Kidney capillary endothelial cell (primary cell): ENCODE results near the gene BZW1.
"Not testable (repeated sequence)": the region's sequence is repeated elsewhere in the genome, so short reads cannot be mapped to it uniquely, and the experiment has no call there.

Experiments used
- DNase-seq: peaks from one replicate; pipeline ENCODE4 v3.0.0-alpha.2; 2018; ENCODE audit warnings: low spot score

Gene BZW1

DNA sequence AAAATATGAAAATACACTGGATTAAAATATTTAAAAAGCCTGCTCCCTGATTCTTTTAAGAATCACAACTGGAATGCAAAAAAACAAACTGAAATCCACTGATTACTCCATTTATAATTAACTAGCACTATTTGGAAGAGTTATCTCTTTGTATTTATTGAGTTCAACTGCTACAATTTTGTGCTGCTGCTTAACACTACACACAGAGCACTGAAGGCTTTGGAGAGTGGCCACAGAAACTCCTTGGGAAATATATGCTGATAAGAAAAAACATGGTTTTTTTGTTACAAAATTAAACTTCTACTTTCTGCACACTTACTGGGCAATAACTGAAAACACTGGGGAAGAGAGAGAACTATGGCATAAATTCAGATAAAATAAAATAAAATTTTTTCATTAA, 19.8 kb upstream of the BZW1 start:
- DNase-seq: no peak

DNA sequence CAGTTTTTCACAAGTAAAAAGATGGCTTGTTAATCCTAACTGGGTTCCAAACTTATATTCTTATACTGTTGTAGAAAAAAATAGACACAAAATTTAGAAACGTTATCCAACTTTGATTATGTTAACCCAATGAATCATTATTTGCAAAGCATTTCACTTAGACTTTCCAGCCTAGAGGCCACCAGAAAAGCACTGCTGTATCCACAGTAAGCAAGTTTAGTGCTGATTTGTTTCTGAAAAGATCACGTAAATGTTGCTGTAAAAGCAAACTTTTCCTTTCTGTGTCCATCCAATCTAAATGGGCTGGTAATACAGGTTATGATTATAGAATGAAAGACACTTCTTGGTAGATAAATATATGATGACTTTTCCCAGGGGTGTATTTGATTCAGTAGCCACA, 17.6 kb upstream of the BZW1 start:
- no peak for DNase-seq

DNA sequence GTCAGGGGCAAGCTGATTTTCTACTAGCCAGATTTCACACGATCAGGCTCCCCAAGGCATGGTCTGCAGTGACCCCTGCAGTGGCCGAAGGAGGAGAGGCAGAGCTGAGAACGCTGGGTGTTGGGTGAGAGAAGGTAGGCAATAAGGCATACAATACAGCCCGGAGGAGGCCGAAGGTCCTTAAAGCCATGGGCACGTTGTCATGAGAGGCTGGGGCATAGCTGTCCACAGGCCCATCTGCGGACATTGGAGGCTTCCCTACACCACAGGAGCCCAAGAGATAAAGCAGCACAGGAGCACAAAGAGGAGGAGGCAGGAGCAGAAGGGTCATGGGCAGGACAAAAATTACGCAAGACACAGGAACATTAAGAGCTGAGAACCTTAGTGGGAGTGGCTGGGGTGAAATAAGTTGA, 16.7 kb upstream of the BZW1 start:
- DNase-seq: no peak

DNA sequence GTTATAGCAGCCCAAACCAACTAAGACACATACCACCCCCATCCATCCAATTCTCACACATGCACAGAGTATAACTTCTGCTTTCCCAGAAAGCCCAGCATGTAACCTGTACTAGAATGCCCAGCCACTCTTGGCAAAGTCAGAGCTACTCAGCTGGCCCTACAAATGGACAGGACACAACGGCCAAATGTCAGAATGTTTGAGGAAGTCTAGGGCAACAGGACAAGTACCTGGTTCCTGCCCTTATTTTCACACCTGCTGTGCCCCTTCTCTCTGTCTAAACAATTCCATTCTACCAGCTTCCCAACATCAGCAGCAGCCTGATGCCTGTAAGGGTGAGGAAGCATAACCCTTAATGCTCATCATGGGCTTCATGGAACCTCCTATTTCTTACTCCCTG, 15.1 kb upstream of the BZW1 start:
- no peak for DNase-seq

DNA sequence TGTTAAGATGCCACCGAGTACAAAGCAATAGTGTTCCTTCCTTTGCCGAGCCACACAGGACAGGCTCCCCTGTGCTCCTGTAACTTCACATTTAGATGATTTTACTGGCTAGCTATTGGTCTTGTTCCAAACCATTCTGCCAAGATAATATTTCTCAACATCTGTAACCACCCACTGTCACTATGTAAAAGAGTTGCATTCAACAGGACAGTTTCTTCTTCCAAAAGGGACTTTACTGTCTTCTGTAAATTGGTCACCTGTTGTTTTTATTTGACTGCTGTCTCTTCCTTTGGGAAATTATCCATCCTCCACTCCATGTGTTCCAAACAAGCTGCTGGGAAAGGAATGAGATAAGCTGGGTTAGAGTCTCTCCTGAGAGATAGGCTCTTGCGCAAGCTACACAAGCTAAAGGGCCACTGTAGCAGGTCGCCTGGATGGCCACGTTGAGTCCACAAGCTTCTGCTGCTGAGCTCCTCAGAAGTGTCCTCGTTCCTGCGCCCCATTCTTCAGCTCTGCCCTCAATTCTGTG, 14.4 kb upstream of the BZW1 start:
- DNase-seq: no peak

DNA sequence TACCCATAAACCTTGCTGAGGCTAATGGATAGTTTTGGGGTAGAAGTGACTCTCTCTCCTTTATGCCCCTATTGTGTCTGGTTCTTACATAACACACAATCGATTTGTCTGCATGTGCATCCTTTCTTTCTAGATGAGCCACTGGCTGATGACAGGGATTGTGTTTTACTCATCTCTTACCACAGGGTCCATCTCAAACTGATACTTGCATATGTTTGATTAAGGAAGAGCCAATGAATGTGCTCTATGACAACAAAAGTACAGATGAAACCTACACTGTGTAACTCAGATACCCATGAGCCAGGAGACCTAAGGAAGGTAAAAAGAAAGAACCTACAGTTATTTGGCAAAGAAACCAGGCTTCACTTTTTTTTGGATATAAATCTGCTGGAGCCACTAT, 13.2 kb upstream of the BZW1 start:
- no peak for DNase-seq

DNA sequence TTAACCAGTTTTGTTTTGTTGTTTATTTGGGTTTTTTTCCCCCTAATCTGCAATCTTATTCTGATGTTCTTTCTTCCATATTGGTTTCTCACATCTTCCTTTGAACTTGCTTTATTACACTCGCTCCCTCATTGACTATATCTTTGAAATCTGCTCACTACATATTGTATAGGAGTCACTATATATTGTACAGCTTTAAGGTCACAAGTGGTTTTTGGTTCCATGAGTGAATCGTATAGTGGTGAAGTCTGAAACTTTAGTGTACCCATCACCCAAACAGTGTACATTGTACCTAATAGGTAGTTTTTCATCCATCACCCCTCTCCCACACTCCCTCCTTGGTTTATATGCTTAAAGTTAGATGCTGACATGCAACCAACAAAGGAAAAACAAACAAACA, 11.3 kb upstream of the BZW1 start:
- no peak for DNase-seq

DNA sequence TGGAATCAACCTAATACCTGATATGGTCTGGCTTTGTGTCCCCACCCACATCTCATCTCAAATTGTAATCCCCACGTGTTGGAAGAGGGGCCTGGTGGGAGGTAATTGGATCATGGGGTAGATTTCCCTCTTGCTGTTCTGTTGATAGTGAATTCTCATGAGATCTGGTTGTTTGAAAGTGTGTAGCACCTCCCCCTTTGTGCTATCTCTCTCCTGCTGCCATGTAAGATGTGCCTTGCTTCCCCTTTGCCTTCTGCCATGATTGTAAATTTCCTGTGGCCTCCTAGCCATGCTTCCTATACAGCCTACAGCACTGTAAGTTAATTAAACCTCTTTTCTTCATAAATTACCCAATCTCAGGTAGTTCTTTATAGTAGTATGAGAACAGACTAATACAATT, 10.3 kb upstream of the BZW1 start:
- not testable (repeated sequence) for DNase-seq

DNA sequence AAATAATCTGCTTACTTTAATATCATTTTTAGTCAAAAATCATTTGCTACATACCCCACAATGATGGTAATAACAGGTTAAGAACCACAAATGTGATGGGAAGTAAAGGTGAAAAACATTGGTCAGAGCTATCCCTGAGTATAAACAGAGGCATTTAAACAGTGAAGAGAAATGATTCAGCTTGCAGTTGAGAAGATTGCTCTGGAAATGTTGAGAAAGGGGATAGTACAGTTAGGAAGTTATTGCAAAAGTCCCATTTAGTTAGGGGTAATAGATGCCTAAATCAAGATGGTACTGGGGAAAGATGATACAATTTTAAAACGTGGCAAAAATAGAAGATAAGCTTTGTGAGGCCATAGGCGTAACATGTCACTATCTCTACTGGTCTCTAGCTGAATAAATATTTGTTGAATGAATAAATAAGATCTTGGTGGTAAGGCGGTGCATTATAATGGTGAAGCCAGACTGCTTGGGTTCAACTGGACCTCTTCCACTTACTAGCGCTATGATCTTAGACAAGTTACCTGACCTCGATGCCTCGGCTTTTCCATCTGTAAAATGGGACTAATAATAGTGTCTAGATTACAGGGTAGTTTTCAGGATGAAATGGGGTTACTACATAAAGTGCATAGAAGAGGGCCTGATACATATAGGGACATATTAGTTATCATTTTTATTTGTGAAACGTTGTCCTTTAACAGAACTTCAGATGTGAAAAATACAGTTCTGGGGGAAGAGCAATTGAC, 2.0 kb upstream of the BZW1 start:
- DNase-seq: no peak

DNA sequence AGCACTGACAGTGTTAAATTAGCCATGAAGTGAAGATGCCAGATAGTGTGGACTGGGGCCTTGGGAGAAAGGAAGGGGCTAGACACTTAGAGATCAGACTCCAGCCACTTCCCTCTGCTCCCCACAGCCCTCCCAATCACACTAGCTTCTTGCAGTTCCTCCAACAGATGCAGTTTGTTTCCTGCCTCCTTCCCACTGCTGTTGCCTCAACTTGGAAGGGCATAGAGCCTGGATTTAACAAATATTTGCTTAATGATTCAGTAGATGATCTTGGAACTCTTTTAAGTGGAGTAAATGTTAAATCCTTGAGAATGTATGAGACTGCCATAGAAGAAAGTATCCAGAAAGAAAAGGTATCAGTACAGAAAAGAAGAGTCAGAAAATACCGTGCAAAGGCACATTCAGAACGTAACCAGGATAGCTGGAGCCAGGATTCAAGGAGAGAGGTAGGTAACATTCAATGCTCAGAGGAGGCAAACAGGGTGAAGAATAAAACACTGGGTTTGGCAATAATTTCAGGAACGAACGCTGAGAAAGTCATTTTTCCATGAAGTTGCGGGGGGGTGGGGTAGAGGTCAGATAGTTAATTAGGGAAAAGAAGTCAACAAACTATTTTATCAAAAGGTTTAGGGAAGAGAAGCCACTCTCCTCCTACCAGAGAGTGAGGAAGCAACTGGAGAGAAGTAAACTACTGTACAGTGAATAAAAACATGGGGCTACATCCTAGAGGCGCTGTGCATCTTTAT, 1.3 kb upstream of the BZW1 start:
- DNase-seq: no peak

DNA sequence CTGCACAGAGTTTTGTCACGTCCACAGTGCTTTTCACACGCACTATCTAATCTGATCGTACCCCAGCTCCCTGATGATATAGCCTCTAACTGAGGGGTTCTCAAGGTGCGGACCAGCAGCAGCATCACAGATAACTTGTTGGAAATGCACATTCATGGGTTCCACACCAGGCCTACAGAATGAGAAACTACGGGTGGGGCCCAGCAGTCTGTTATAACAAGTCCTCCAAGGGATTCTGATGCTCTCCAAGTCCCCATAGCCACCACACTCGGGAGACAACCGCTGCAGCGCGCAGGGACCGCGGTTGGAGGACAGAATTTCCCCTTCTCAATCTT, 745 bp upstream of the BZW1 start:
- no peak for DNase-seq

DNA sequence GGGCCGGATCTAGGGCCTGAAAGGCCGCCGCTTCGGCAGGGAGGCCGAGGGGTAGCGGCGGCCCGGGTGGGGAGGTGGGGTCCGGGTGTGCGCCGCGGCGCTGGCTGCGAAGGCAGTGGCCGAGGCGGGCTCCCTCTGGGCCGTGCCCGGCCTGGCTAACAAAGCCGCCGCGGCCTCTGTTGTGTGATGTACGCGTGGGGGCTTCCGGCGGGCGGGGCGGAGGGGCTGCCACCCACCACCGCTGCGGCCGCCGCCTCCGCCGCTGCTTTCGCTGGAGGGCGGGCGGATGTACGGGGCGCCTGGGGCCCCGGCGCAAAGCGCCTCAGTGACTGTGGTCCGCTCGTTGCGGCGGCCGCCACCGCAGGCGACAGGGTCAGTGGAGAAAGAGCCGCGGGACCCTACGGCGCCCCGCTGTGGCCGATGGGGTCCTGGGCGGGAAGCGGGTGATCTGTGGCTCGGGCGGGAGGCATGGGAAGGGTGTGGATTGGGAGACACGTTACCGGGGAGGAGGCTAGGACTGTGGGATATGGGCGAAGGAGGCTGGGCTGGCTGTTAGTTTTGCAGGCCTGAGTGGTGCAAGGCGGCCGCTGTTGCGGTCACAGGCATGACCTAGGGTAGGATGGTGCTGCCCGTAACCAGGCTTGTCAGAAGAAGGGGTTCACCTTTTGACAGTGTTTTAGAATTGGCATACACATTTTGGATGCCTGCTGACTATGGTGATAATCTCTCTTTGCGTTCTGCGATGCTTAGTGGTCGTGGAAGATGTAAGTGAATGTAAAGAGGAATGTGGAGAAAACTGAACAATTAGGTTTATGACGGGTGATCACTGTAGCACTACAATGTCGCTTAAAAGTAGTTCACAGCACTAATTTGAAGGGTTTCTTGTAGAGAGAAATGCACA, 662 bp downstream of the BZW1 start:
- DNase-seq: peak; percentile 54

DNA sequence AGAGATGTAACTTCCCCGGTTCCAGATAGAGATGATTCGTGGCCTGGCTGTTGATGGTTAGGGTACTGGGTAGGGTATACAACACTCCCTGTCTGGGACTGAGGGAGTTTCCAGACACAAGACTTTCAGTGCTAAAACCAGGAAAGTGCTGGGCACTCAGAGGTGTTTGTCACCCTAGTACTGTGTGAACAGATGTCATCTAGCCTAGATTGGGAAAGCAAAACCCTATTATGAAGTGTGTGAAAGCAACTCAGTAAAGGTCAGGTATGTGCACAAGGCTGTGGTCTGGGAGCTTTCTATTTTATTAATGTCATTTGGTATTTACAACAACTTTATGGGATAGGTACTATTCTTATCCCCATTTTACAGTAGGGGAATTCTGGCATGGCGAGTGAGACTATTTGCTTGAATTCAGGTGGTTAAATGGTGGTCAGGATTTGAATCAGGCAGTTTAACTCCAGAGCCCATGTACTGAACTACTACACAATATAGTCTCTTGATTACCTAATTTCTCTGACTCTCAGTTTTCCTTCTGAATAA, 2.6 kb downstream of the BZW1 start:
- no peak for DNase-seq

DNA sequence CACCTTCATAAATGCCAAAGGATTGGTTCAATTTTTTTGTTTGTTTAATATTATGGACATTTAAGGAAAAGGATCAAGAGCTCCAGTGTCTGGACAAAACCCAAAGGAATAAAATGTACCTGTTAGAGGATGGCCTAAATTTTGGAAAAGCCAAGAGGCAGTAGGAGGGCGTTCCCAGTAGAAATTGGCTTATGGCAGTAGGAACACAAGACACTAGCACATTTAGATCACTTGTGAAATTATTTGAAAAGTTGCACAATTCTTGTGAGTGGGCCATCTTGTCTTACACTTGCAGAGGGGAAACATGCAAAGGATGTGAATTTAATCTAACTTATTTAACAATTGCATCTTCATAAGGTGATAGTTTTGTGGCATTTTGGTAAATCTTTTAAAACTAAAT, 3.2 kb downstream of the BZW1 start:
- DNase-seq: no peak

DNA sequence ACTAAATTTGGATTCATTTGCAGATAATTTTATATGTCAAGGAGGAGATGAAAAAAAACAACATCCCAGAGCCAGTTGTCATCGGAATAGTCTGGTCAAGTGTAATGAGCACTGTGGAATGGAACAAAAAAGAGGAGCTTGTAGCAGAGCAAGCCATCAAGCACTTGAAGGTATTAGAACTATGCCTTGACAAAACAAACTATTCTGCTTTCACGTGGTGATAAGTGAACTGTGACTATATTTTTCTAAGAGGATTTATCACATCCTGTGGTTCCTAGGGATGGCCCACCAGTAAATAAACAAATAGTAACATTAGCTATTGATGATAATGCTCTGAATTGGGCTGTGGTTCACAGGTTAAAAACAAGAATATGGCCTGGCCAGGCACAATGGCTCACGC, 7.0 kb downstream of the BZW1 start:
- not testable (repeated sequence) for DNase-seq

DNA sequence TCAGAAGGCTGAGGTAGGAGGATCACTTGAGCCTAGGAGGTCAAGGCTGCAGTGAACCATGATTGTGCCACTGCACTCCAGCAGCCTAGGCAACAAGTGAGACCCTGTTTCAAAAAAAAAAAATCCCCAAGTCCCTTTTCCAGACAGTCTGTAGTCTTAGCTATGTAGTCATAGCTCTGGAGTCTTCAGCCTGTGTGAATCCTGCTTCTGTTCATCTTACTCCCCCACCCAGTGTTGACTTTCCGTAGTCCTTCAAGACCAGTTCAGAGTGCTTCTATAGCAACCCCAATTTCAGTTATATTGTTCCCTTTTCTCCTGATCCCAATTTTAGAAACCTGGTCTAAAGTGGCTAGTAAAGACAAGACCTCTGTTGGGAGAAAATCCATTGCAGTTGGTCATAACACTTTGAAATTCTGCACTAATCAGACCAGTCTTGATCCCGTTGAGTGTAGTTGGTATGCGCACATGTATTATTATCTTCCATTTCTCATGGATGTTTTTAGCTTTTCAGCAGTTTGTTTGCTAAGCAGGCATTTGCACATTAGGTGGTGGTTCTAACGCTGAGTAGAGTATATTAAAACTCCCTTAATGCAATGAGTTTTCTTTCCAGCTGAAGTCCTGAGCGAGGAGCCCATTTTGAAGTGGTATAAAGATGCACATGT, 9.0 kb downstream of the BZW1 start:
- no peak for DNase-seq

DNA sequence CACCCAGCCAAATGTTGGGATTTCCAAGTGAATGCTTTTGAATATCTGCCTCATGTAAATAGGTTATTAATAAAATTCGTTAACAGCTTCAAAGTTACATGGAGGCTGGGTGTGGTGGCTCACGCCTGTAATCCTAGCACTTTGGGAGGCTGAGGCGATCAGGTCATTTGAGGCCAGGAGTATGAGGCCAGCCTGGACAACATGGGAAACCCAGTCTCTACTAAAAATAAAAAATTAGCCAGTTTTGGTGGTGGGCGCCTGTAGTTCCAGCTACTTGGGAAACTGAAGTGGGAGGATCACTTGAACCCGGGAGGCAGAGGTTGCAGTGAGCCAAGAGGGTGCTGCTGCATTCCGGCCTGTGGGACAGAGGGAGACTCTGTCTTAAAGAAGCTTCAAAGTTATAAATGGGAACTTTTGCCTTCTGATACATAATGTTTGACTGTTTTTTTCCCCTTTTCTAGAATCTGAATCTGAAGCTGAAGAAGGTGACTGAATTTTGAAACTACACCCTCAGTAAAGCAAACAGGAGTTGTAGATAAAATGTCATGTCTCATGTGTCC, 10.1 kb downstream of the BZW1 start:
- no peak for DNase-seq

DNA sequence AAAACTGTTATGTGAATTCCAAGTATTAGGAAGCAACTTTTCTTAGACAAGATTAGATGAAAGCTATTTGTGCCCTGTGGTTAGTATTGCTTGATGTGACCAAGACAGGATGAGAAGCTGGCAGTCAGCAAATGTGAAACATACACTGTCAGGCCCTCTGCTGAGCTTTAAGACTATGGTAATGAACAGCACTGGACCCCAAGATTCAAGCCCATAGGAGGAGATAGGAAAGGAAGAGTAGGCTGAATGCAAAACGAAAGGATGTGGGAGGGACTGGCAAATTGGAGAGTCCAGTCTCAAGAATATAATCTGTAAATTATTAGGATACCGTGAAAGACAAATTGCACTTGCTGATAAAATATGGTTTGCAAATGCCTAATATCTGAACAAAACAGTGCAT, 16.4 kb downstream of the BZW1 start:
- DNase-seq: no peak

DNA sequence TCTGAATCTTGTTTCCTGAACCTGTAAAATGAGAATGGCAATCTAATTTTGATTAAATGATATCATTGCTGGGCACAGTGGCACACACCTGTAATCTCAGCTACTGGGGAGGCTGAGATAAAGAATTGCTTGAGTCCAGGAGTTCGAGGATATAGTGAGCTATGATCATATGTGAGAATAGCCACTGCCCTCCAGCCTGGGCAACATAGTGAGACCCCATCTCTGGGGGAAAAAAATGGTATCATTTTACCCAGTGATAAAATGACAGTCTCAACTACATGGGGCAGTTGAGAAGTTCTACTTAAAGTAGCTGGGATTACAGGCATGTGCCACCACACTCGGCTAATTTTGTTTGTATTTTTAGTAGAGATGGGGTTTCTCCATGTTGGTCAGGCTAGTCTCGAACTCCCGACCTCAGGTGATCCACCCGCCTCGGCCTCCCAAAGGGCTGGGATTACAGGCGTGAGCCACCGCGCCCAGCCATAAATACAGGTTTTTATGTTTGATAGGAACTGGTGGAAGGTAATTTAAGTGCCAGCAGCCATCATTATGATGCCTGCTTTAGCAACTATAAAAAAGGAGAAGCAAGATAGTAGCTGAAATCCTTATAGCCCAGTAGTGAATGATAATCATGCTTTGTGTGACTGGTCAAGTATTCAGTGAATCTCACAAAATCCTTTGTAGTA, 17.0 kb downstream of the BZW1 start:
- DNase-seq: no peak

DNA sequence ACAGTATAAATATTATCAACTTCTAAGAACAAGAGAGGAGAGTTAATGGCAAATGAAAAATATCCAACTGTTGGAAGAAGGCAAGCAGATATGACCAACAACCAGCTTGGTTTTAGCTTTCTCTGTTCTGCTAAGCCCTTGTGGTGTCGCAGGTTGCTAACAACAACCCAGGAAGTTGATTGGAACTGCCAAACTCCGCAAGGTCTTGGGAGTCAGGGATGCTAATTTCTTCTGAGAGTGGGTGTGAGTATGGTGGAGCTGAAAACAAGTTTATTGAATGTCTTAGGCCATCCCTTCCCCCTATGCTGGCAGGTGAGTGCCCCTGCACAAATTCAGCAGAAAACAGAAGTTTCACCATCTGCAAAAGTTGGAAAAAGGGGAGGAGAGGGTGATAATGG, 17.5 kb downstream of the BZW1 start:
- DNase-seq: no peak

DNA sequence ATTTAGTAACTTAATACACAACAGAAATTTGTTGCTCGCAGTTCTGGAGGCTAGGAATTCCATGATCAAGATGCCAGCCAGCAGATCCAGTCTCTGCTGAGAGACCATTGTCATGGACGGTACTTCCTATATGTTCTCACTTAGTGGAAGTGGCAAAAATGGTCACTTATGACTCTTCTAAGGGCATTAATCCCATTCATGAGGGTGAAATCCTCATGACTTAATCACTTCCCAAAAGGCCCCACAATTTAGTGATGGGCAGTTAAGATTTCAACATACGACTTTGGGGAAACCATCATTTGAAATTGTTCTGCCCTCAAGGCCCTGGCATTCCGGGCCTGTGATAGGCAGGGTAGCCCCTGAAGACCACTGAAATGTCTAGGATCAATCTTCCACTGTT, 23.0 kb downstream of the BZW1 start:
- DNase-seq: no peak
